Stimulated activated effector memory CD8-positive, alpha-beta T cell treated with anti-CD3 and anti-CD28 coated beads, Interleukin-12 subunit alpha, Interleukin-12 subunit beta, amount 100 ng/mL, for 72 hours (primary cell): ENCODE data around the gene NAALADL2.
"Not testable (repeated sequence)": the region's sequence is repeated elsewhere in the genome, so short reads cannot be mapped to it uniquely, and the experiment has no call there.

ENCODE experiments used
- ATAC-seq: fragments of 150-1000 bp; cut with Tn5 transposase; 2 replicates; pipeline ENCODE4 v1.10.0; 2021
- DNase-seq, 2 donors: peaks; one replicate each; pipeline ENCODE4 v3.0.0; 2021 to 2022; ENCODE audit warnings: low spot score in 2 of 2
- H3K27ac Mint-ChIP-seq: one replicate; pipeline ENCODE4 v1.8.0; 2022; ENCODE audit warnings: mild to moderate bottlenecking, mixed read lengths
- H3K36me3 Mint-ChIP-seq: one replicate; pipeline ENCODE4 v1.8.0; 2022; ENCODE audit warnings: mild to moderate bottlenecking, mixed read lengths
- H3K4me1 Mint-ChIP-seq: one replicate; pipeline ENCODE4 v1.8.0; 2022; ENCODE audit warnings: mixed read lengths
- H3K4me3 Mint-ChIP-seq: one replicate; pipeline ENCODE4 v1.8.0; 2022; ENCODE audit warnings: mild to moderate bottlenecking, mixed read lengths
- H3K9me3 Mint-ChIP-seq: one replicate; pipeline ENCODE4 v1.8.0; 2022; ENCODE audit warnings: mixed read lengths

Gene NAALADL2

GRCh38 chr3:175065497-175065896 lies 206.4 kb downstream of the NAALADL2 start:
- DNase-seq (no peak), ATAC-seq (no peak)
- Mint-ChIP-seq H3K4me1 (no peaks in the 10 kb centered on the region), H3K27ac (no peak overlapping the region), H3K4me3 (no peak overlapping the region), H3K36me3 (no peaks in the 10 kb centered on the region), H3K9me3 (peaks cover 4% of the 10 kb centered on the region)

DNA sequence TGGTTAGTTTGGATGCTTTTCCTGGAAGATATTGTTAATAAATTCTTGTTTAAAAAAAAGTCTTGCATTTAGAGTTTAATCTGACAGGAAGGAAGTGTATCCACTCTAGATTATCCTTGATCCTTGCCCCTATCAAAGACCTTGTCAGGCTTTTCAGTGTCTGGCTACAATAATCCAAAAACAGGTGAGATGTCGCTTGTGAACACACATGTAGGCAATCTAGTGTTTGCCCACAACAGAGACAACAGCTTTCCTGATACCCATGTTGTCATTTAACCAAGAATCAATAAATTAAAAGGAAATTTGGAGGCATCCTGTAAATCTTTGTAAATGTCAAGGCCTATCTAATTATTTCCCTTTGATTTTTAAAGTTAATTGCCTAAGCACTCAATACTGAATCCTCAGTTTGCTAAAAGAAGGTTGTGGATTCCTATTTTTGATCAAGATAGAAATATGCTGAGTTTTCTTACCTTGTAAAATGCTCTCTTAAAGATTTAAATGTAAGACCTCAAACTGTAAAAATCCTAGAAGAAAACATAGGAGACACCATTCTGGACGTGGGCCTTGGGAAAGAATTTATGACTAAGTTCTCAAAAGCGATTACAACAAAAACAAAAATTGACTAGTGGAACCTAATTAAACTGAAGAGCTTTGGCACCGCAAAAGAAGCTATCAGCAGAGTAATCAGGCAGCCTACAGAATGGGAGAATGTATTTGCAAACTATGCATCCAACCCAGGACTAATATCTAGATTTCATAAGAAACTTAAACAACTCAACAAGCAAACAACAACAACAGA lies 207.7 kb downstream of the NAALADL2 start:
- H3K4me3 Mint-ChIP-seq: no peak overlapping the region
- ATAC-seq (no peak), DNase-seq (no peak)
- H3K9me3 Mint-ChIP-seq: peaks cover 4% of the 10 kb centered on the region
- no peaks in the 10 kb centered on the region for H3K36me3 Mint-ChIP-seq
- H3K4me1 Mint-ChIP-seq: no peaks in the 10 kb centered on the region
- no peak overlapping the region for H3K27ac Mint-ChIP-seq

- ATAC-seq (no peak), DNase-seq (no peak)
- no peaks in the 10 kb centered on the region for H3K36me3 Mint-ChIP-seq
- H3K9me3 Mint-ChIP-seq: peaks cover 4% of the 10 kb centered on the region
- H3K4me3 Mint-ChIP-seq: no peak overlapping the region
- no peaks in the 10 kb centered on the region for H3K4me1 Mint-ChIP-seq
- H3K27ac Mint-ChIP-seq: no peak overlapping the region
Observed at GRCh38 chr3:175068587-175068986, 209.5 kb downstream of the NAALADL2 start.

DNA sequence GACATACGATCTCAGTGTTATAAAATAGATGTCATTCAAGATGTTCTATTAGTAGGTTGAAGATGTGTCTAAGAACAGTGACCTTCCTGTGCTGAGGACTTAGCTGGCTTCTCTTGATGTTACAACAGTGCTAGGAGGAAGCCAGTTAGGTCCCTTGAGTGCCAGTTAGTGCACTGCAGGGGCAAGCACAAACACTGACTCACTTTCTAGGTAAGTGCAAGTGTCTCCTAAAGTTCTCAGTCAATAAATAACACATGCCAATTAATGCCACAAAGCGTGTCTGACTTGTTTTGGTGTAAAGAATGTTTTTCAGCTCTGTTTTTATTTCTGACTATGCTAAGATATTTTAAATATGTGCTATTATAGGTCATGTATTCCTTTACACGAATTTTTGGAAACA lies 211.8 kb downstream of the NAALADL2 start:
- Mint-ChIP-seq H3K36me3 (no peaks in the 10 kb centered on the region), H3K27ac (no peak overlapping the region), H3K4me1 (no peaks in the 10 kb centered on the region), H3K9me3 (peaks cover 8% of the 10 kb centered on the region), H3K4me3 (no peak overlapping the region)
- ATAC-seq: no peak
- DNase-seq: no peak

DNA sequence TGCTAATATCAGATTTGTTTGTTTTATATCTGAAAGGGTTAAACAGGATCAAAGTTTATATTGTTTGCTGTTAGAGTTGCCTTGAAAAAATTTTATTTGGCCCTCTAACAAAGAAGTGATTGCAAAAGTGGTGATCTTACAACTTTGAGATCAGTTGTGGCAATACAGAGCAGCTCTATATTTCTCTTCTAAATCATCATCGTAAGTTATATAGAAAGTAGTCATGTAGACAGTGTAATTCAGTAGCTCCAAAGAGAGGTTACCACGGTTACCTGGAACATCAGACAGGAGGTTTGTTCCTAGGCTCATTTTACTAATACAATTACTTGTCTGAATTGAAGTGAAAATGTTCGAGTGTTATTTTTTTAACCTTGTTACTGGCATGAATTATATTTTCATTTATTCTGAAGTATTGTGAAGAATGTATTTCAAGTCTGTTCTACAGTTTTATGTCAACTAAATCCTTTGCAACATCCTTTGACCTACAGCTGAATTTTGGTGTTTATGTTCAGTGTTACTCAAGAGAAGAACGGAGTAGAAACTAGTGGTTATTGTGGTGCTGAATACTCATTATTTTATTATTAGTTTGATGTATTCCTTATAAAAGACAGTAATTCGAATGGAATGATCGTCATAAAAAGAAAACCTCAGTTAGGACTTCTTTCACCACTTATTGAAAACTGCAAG lies 214.2 kb downstream of the NAALADL2 start:
- no peaks in the 10 kb centered on the region for H3K36me3 Mint-ChIP-seq
- H3K4me3 Mint-ChIP-seq: no peak overlapping the region
- DNase-seq (no peak), ATAC-seq (no peak)
- no peaks in the 10 kb centered on the region for H3K4me1 Mint-ChIP-seq
- H3K9me3 Mint-ChIP-seq: peaks cover 5% of the 10 kb centered on the region
- no peak overlapping the region for H3K27ac Mint-ChIP-seq

DNA sequence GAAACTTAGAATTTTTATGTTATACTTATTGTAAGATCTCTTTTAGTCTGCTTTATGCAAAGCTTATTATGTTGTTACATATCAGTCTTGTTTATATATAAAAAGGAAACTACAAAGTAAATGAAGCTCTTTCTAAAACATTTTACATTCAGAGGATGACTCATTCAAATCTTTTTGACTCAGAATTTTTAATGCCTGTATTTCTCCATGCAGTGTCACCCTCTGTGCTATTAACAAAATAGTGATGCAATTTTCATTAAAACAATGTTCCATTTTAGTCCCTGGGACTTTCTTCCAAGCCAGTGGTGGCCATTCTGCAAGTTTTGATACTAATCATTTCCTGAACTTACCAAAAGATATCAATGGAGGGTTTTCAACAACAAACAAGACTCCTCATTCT lies 216.1 kb downstream of the NAALADL2 start:
- H3K27ac Mint-ChIP-seq: no peak overlapping the region
- H3K4me3 Mint-ChIP-seq: no peak overlapping the region
- H3K36me3 Mint-ChIP-seq: no peaks in the 10 kb centered on the region
- H3K9me3 Mint-ChIP-seq: peaks cover 8% of the 10 kb centered on the region
- no peak for ATAC-seq
- H3K4me1 Mint-ChIP-seq: no peaks in the 10 kb centered on the region
- no peak for DNase-seq

DNA sequence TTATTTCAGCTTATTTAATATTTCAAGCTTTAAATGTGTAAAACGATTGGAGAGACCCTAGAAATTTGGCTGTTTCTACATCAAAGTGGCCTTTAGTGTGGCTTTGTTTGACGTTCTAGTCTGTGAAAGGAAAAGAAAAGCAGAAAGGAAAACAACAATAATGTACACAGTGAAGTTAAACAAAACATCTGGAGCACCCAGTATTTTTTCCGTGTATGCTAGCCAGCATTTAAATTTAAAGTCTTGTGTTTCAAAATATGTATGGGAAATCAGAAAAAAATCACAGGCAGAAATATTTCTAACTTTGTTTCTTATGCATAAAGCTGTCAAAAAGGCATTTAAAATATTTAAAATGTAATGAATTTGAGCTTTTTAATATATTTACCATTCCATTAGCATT lies 218.1 kb downstream of the NAALADL2 start:
- peaks cover 11% of the 10 kb centered on the region for H3K9me3 Mint-ChIP-seq
- DNase-seq: no peak

DNA sequence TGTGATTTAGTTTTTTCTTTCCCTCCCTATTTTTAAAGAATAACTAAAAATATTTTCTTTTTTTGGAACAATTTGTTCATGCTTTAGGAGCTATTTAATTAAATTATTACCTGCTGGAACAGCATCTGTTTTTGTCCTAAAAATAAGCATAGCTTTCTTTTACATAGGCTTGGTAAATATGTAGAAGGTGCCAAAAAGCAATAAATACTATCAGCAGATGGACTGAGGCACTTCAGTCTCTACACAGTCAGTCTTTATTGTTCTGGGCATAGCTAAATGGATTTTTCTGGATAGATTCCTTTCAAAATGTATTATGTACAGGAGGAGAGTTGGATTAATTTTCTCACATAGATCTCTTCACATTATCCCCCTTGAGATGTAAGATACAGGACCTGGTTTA lies 223.5 kb downstream of the NAALADL2 start:
- Mint-ChIP-seq H3K4me1 (no peaks in the 10 kb centered on the region), H3K9me3 (peaks cover 7% of the 10 kb centered on the region), H3K27ac (no peak overlapping the region), H3K4me3 (no peak overlapping the region), H3K36me3 (no peaks in the 10 kb centered on the region)
- no peak for DNase-seq
- no peak for ATAC-seq

More for the DNA sequence above, 218.1 kb downstream of the NAALADL2 start:
- no peak for ATAC-seq
- Mint-ChIP-seq H3K36me3 (no peaks in the 10 kb centered on the region), H3K4me3 (no peak overlapping the region), H3K4me1 (no peaks in the 10 kb centered on the region), H3K27ac (no peak overlapping the region)

DNA sequence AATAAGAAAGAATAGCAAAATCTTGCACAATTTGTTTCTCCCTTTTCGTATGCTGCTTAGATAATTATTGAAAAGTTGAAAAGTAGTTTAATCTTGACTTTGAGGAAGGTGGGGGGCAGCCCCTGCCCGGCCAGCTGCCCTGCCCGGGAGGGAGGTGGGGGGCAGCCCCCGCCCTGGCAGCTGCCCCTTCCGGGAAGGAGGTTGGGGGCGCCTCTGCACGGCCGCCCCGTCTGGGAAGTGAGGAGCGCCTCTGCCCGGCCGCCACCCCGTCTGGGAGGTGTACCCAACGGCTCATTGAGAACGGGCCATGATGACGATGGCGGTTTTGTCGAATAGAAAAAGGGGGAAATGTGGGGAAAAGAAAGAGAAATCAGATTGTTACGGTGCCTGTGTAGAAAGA lies 228.0 kb downstream of the NAALADL2 start:
- not testable (repeated sequence) for H3K36me3 Mint-ChIP-seq, ATAC-seq, H3K27ac Mint-ChIP-seq, DNase-seq, H3K4me3 Mint-ChIP-seq, H3K9me3 Mint-ChIP-seq, H3K4me1 Mint-ChIP-seq

DNA sequence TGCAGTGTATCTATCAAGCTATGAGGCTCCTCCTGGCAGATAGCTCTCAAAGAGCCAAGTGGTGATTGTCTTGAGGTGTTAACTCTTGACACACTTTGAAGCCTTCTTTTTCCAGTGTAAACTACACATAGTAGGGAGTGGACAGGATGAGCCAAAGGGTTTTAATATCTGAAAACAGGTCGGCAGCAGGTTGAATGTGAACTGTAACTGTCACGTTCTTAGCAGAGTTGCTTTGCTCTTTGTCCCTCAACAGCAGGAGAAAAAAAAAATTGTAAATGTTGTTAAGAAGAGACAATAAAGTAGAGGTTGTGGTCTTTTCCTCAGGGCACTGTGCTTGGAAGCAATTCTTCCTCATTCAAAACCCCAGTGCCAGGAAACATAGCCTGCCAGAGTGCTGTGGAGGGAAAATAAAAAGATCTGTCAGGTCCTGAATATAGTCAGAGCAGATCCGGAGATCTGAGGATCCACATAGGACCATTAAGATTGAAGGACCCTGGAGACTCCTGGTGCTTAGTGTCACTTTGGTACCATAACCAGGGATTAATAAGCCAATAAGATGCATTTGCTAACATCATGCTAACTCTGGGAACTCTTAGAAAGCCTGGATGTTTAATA lies 229.7 kb downstream of the NAALADL2 start:
- no peaks in the 10 kb centered on the region for H3K36me3 Mint-ChIP-seq
- H3K27ac Mint-ChIP-seq: no peak overlapping the region
- H3K4me3 Mint-ChIP-seq: no peak overlapping the region
- H3K9me3 Mint-ChIP-seq: no peaks in the 10 kb centered on the region
- H3K4me1 Mint-ChIP-seq: no peaks in the 10 kb centered on the region
- no peak for DNase-seq
- no peak for ATAC-seq

GRCh38 chr3:175091426-175092114 lies 232.4 kb downstream of the NAALADL2 start:
- Mint-ChIP-seq H3K4me1 (no peaks in the 10 kb centered on the region), H3K9me3 (peaks cover 3% of the 10 kb centered on the region), H3K27ac (no peak overlapping the region), H3K4me3 (no peak overlapping the region), H3K36me3 (no peaks in the 10 kb centered on the region)
- DNase-seq (no peak), ATAC-seq (no peak)

DNA sequence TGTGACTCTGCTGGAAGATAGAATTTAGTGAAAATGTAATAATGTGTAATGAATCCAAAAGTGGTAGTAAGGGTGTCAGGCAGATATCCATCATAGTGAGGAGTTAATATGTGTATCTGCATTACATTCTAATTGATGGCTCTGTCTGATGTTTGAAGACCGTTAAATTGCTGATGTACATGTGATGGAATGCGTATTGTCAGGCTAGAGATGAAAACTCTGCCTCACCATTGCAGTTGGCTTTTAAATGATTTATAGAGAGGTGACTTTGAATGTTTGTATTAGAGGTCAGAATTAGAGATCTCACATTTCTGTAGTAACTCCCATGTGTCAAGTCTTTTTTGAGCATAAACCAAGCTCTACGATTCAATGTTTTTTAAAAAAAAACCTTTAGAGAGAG lies 234.6 kb downstream of the NAALADL2 start:
- no peaks in the 10 kb centered on the region for H3K36me3 Mint-ChIP-seq
- H3K4me1 Mint-ChIP-seq: no peaks in the 10 kb centered on the region
- no peak overlapping the region for H3K4me3 Mint-ChIP-seq
- ATAC-seq (no peak), DNase-seq (no peak)
- peaks cover 3% of the 10 kb centered on the region for H3K9me3 Mint-ChIP-seq
- H3K27ac Mint-ChIP-seq: no peak overlapping the region

GRCh38 chr3:175094344-175094743 lies 235.2 kb downstream of the NAALADL2 start:
- Mint-ChIP-seq H3K27ac (no peak overlapping the region), H3K4me1 (no peaks in the 10 kb centered on the region), H3K36me3 (no peaks in the 10 kb centered on the region), H3K9me3 (peaks cover 3% of the 10 kb centered on the region), H3K4me3 (no peak overlapping the region)
- no peak for DNase-seq
- no peak for ATAC-seq

DNA sequence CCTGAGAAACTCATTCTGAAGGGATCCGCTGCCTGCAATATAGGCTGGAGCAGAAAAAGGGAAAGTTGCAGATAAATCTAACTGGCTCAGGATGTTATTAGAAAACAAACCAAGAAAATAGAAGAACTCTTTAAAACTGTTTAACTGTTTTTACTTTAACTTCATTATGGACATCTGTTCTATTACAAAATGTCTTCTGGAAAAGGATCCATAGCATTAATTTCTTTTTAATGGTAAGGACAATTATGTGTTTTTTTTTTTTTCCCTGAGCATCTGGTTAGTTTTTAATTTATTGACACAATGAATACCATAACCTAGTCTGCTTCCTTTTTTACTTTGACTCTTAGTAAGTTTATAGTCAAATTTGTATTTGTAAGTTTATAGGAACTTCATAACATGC lies 239.5 kb downstream of the NAALADL2 start:
- ATAC-seq (no peak), DNase-seq (no peak)
- Mint-ChIP-seq H3K4me1 (no peaks in the 10 kb centered on the region), H3K36me3 (no peaks in the 10 kb centered on the region), H3K27ac (no peak overlapping the region), H3K4me3 (no peak overlapping the region), H3K9me3 (peaks cover 5% of the 10 kb centered on the region)

- H3K36me3 Mint-ChIP-seq: no peaks in the 10 kb centered on the region
Observed at GRCh38 chr3:175102161-175102560, 243.0 kb downstream of the NAALADL2 start.

More at GRCh38 chr3:175102161-175102560, 243.0 kb downstream of the NAALADL2 start:
- Mint-ChIP-seq H3K4me3 (no peak overlapping the region), H3K4me1 (no peaks in the 10 kb centered on the region), H3K9me3 (peaks cover 9% of the 10 kb centered on the region), H3K27ac (no peak overlapping the region)
- ATAC-seq: no peak
- DNase-seq: no peak
